Ovary (tissue), 9 donors: ENCODE results near the gene OR2D2. TPM values are rescaled to one million over a fixed set of nuclear protein-coding genes. Genes with fewer than 3 reads are reported as not detected.

Source experiments
- DNase-seq, 5 donors: peaks; one replicate each; pipeline ENCODE4 v3.0.0-alpha.2; 2019 to 2020
- H3K27ac ChIP-seq, 2 donors: fragments of 200-600 bp; one replicate each; pipeline versions ENCODE4 v1.5.1 to v1.8.0; 2019 to 2022
- H3K27me3 ChIP-seq: fragments of 200-600 bp; one replicate; pipeline ENCODE4 v1.8.0; 2022
- H3K36me3 ChIP-seq: fragments of 200-600 bp; sonication (generic); one replicate; pipeline ENCODE4 v1.5.1; 2019
- H3K4me1 ChIP-seq: one replicate; pipeline ENCODE4 v1.8.1; 2013; ENCODE audit warnings: mild to moderate bottlenecking, moderate library complexity; ENCODE audit not compliant: insufficient read depth
- H3K4me3 ChIP-seq: fragments of 200-600 bp; sonication (generic); one replicate; pipeline ENCODE4 v1.5.1; 2017
- H3K9me3 ChIP-seq, 2 donors: fragments of 200-600 bp in 1 of 2; sonication (generic) in 1 of 2; one replicate each; pipeline versions ENCODE4 v1.5.1 to v1.8.1; 2013 to 2019; ENCODE audit warnings: mild to moderate bottlenecking in 1 of 2, moderate library complexity in 1 of 2
- CTCF ChIP-seq, 3 donors: fragments of 450-650 bp in 2 of 3; fragments of 200-600 bp in 1 of 3; IDR thresholded peaks; one replicate each; pipeline versions ENCODE4 v1.5.1 to v1.8.0; 2016 to 2022; ENCODE audit warnings: antibody characterized with exemption in 3 of 3, mild to moderate bottlenecking in 1 of 3
- EP300 ChIP-seq: sonication (generic); formaldehyde crosslinking; IDR thresholded peaks from one replicate; pipeline ENCODE4 v1.6.1; 2017; ENCODE audit warnings: antibody characterized with exemption
- POLR2A ChIP-seq: fragments of 450-650 bp; IDR thresholded peaks from one replicate; pipeline ENCODE4 v1.6.1; 2017; ENCODE audit warnings: antibody characterized with exemption, mild to moderate bottlenecking, moderate library complexity
- WGBS, 3 donors: extraction: QIAGEN DNeasy Blood & Tissue Kit in 1 of 3; methylation state at CpG; one replicate each; pipeline versions ENCODE4 v1.1.5 to v1.1.7; 2013 to 2017; 5-methylcytosine and 5-hydroxymethylcytosine counted together
- intact Hi-C, 4 donors: fragments of 100-400 bp; cut with DNase I; formaldehyde crosslinking; loops; one replicate each; pipeline versions ENCODE4 v1.11.0 to v1.15.1; 2022 to 2023
- polyA plus RNA-seq, 2 donors: library from polyadenylated mRNA; stranded (reverse); fragments of 200-250 nt in 1 of 2; fragments of 350-450 nt in 1 of 2; fragmentation: Illumina TruSeq in 1 of 2; extraction: RNeasy Lipid Tissue Mini Kit (QIAGEN cat#74804) in 1 of 2; gene quantifications; one replicate each; pipeline ENCODE4 v1.2.3, GENCODE V29; 2013 to 2014
- total RNA-seq, 7 donors: library from RNA; depleted of rRNA in 2 of 7; stranded (reverse); fragments of >200 nt in 2 of 7; fragmentation: NEBNext Ultra II Directional in 3 of 7; extraction: Animal tissue kit (Norgen Biotek cat#: 25700) in 3 of 7; gene quantifications; one replicate each; pipeline versions ENCODE4 v1.1.0 to v1.2.4, GENCODE V29; 2016 to 2023
- donor health status: DM: no; HTN: no; CAD: no; lungs with moderate emphysema.
- donor health status: DM: no; HTN: no; CAD: no.
- donor health status: Bipolar disorder and iron deficiency.
- donor health status: DM: yes; HTN: yes; CAD: no.
- donor health status: DM: no; HTN: no; CAD: no.
- donor health status: DM: yes; HTN: yes; CAD: no.

OR2D2 gene
- total and polyA plus RNA-seq, 9 donors = 0.22 to 0.92 TPM; not detected in 7

- no peak for TF ChIP-seq POLR2A
These were observed 15.4 kb downstream of the OR2D2 start for GRCh38 chr11:6876914-6877313.

GRCh38 chr11:6876325-6876724 is 16.0 kb downstream of the OR2D2 start, which contains the start of gene OR10A4:
TSS of gene OR10A4 (plus strand) at chr11:6876625. CDS start at chr11:6876648, 23 bp downstream.
- no peak for TF ChIP-seq POLR2A
- H3K4me1 ChIP-seq = no peaks in the 10 kb centered on the region
- no peak within 1 kb of the TSS for H3K27ac ChIP-seq
- no peak for DNase-seq
- intact Hi-C loops = no loop called here
- no peaks in the 10 kb centered on the region for H3K9me3 ChIP-seq
- no peak within 1 kb of the TSS for H3K4me3 ChIP-seq
- no peaks in the 10 kb centered on the region for H3K36me3 ChIP-seq
- 88 to 94% (median 90%) methylated on average over 1 of the region's 1 CpG for WGBS, 3 donors
- H3K27me3 ChIP-seq = no peaks in the 10 kb centered on the region

More at GRCh38 chr11:6876914-6877313, 15.4 kb downstream of the OR2D2 start:
- Histone ChIP-seq H3K27me3 (no peaks in the 10 kb centered on the region), H3K27ac (no peak overlapping the region), H3K36me3 (no peaks in the 10 kb centered on the region), H3K4me1 (no peaks in the 10 kb centered on the region), H3K9me3 (no peaks in the 10 kb centered on the region), H3K4me3 (no peak overlapping the region)
- 82 to 89% (median 89%) methylated on average over 3 of the region's 3 CpGs for WGBS, 3 donors
- DNase-seq = no peak
- intact Hi-C loops = no loop called here

GRCh38 chr11:6875761-6876160 is 16.5 kb downstream of the OR2D2 start:
- DNase-seq = no peak
- no peaks in the 10 kb centered on the region for H3K9me3 ChIP-seq
- H3K27me3 ChIP-seq = no peaks in the 10 kb centered on the region
- intact Hi-C loops = no loop called here
- H3K4me1 ChIP-seq = no peaks in the 10 kb centered on the region
- 79 to 92% (median 84%) methylated on average over 2 of the region's 2 CpGs for WGBS, 3 donors
- H3K4me3 ChIP-seq = no peak overlapping the region
- H3K27ac ChIP-seq = no peak overlapping the region
- TF ChIP-seq EP300 (no peak), CTCF (IDR thresholded peaks at IDR 0.05) (no peak), POLR2A (no peak)
- no peaks in the 10 kb centered on the region for H3K36me3 ChIP-seq

GRCh38 chr11:6871278-6871677 is 21.0 kb downstream of the OR2D2 start:
- no peak overlapping the region for H3K4me3 ChIP-seq
- intact Hi-C loops = no loop called here
- H3K27me3 ChIP-seq = no peaks in the 10 kb centered on the region
- TF ChIP-seq CTCF (IDR thresholded peaks at IDR 0.05) (no peak), EP300 (no peak), POLR2A (no peak)
- no peaks in the 10 kb centered on the region for H3K4me1 ChIP-seq
- no peak overlapping the region for H3K27ac ChIP-seq
- DNase-seq = no peak
- H3K9me3 ChIP-seq = no peaks in the 10 kb centered on the region
- H3K36me3 ChIP-seq = no peaks in the 10 kb centered on the region
- WGBS, 3 donors = 80 to 86% (median 81%) methylated on average over 1 of the region's 1 CpG

- Histone ChIP-seq H3K36me3 (no peaks in the 10 kb centered on the region), H3K27me3 (no peaks in the 10 kb centered on the region), H3K27ac (no peak overlapping the region), H3K4me3 (no peak overlapping the region), H3K4me1 (no peaks in the 10 kb centered on the region), H3K9me3 (no peaks in the 10 kb centered on the region)
- DNase-seq = no peak
- no peak for TF ChIP-seq POLR2A
- no peak for TF ChIP-seq EP300
- TF ChIP-seq CTCF (IDR thresholded peaks at IDR 0.05) = no peak
- intact Hi-C loops = no loop called here
- 84 to 89% (median 87%) methylated on average over 1 of the region's 1 CpG for WGBS, 3 donors
These were observed 27.9 kb downstream of the OR2D2 start for GRCh38 chr11:6864438-6864837.
